Neural cell (in vitro differentiated cells): ENCODE results near the gene PRADC1. TPM values are rescaled to one million over a fixed set of nuclear protein-coding genes. Genes with fewer than 3 reads are reported as not detected.
A peak's percentile ranks its signal among the peaks of the same experiment; 100 is the strongest.

ENCODE experiments used
- H2AFZ ChIP-seq: fragments of 200-600, 300-800 bp; sonication (generic), shearing (Covaris generic); 2 replicates; pipeline ENCODE4 v1.6.0; 2014; ENCODE audit warnings: low read depth, mild to moderate bottlenecking, antibody characterized with exemption, low read length, moderate library complexity
- H3F3A ChIP-seq: fragments of 200-600 bp; shearing (Covaris generic); 2 replicates; pipeline ENCODE4 v1.6.1; 2016; ENCODE audit warnings: mild to moderate bottlenecking, moderate library complexity, mixed read lengths, antibody characterized with exemption, low read length; ENCODE audit not compliant: insufficient read depth, poor library complexity, severe bottlenecking
- H3K27ac ChIP-seq: fragments of 200-600, 300-800 bp; sonication (generic), shearing (Covaris generic); 2 replicates; pipeline ENCODE4 v1.5.1; 2014; ENCODE audit warnings: mild to moderate bottlenecking, low read length, moderate library complexity
- H3K27me3 ChIP-seq: fragments of 300-800, 200-600 bp; sonication (generic), shearing (Covaris generic); 2 replicates; pipeline ENCODE4 v1.6.0; 2014; ENCODE audit warnings: mild to moderate bottlenecking, low read depth, low read length, moderate library complexity; ENCODE audit not compliant: insufficient read depth
- H3K36me3 ChIP-seq: fragments of 300-800, 200-600 bp; sonication (generic), shearing (Covaris generic); 2 replicates; pipeline ENCODE4 v1.5.1; 2014; ENCODE audit warnings: mild to moderate bottlenecking, antibody characterized with exemption, low read length, moderate library complexity; ENCODE audit not compliant: insufficient read depth
- H3K4me2 ChIP-seq: fragments of 300-800, 200-600 bp; sonication (generic), shearing (Covaris generic); 2 replicates; pipeline ENCODE4 v1.6.0; 2014; ENCODE audit warnings: mild to moderate bottlenecking, low read length
- H3K4me3 ChIP-seq: fragments of 300-800, 200-600 bp; sonication (generic), shearing (Covaris generic); 2 replicates; pipeline ENCODE4 v1.5.1; 2014; ENCODE audit warnings: mild to moderate bottlenecking, low read length, moderate library complexity
- H3K79me2 ChIP-seq: fragments of 200-600 bp; shearing (Covaris generic); replicated peaks from 2 replicates; pipeline ENCODE4 v1.6.0; 2014; ENCODE audit warnings: mild to moderate bottlenecking, low read length, moderate library complexity; ENCODE audit not compliant: insufficient read depth
- H3K9ac ChIP-seq: fragments of 300-800, 200-600 bp; sonication (generic), shearing (Covaris generic); 2 replicates; pipeline ENCODE4 v1.6.1; 2016; ENCODE audit warnings: mild to moderate bottlenecking, low read length, mixed read lengths
- H3K9me2 ChIP-seq: fragments of 200-600 bp; shearing (Covaris generic); 2 replicates; pipeline ENCODE4 v1.6.1; 2016; ENCODE audit warnings: mild to moderate bottlenecking, low read length, mixed read lengths; ENCODE audit not compliant: insufficient read depth
- H3K9me3 ChIP-seq: fragments of 200-600, 300-800 bp; sonication (generic), shearing (Covaris generic); 2 replicates; pipeline ENCODE4 v1.6.1; 2016; ENCODE audit warnings: mild to moderate bottlenecking, mixed run types, low read length, moderate library complexity, mixed read lengths
- H4K20me1 ChIP-seq: fragments of 200-600 bp; shearing (Covaris generic); 2 replicates; pipeline ENCODE4 v1.6.1; 2016; ENCODE audit warnings: mild to moderate bottlenecking, mixed run types; ENCODE audit not compliant: insufficient read depth
- CTCF ChIP-seq: fragments of 450-650 bp; IDR thresholded peaks from 2 replicates; pipeline ENCODE4 v1.5.1; 2014; ENCODE audit warnings: antibody characterized with exemption, mild to moderate bottlenecking, moderate library complexity; ENCODE audit not compliant: poor library complexity, severe bottlenecking
- EP300 ChIP-seq: fragments of 450-650 bp; conservative IDR thresholded peaks from 2 replicates; pipeline ENCODE4 v1.6.1; 2014; ENCODE audit warnings: antibody characterized with exemption, mild to moderate bottlenecking, moderate library complexity; ENCODE audit not compliant: poor library complexity, severe bottlenecking
- EZH2 ChIP-seq: fragments of 200-600, 300-800 bp; shearing (Covaris generic), sonication (generic); IDR thresholded peaks from 2 replicates; pipeline ENCODE4 v1.6.1; 2014; ENCODE audit warnings: antibody characterized with exemption, low read length, borderline replicate concordance, mild to moderate bottlenecking; ENCODE audit not compliant: insufficient read depth, poor library complexity, severe bottlenecking
- MXI1 ChIP-seq: fragments of 450-650 bp; conservative IDR thresholded peaks from 2 replicates; pipeline ENCODE4 v1.6.1; 2014; ENCODE audit warnings: antibody characterized with exemption, mild to moderate bottlenecking; ENCODE audit not compliant: poor library complexity, severe bottlenecking
- POLR2AphosphoS5 ChIP-seq: IDR thresholded peaks from 2 replicates; pipeline ENCODE4 v1.6.1; 2012
- RAD21 ChIP-seq: fragments of 450-650 bp; conservative IDR thresholded peaks from 2 replicates; pipeline ENCODE4 v1.6.1; 2014; ENCODE audit warnings: antibody characterized with exemption, mild to moderate bottlenecking, moderate library complexity
- REST ChIP-seq: IDR thresholded peaks from 2 replicates; pipeline ENCODE4 v1.6.1; 2012; ENCODE audit warnings: borderline replicate concordance
- SMC3 ChIP-seq: fragments of 450-650 bp; conservative IDR thresholded peaks from 2 replicates; pipeline ENCODE4 v1.6.1; 2014; ENCODE audit warnings: antibody characterized with exemption, mild to moderate bottlenecking, moderate library complexity; ENCODE audit not compliant: poor library complexity
- TAF1 ChIP-seq: IDR thresholded peaks from 2 replicates; pipeline ENCODE4 v1.6.1; 2012; ENCODE audit warnings: low read depth
- polyA plus RNA-seq: library from polyadenylated mRNA; depleted of rRNA; stranded (reverse); fragments of >200 nt; gene quantifications from 2 replicates; pipeline ENCODE4 v1.2.3, GENCODE V29; 2014

Gene PRADC1
- polyA plus RNA-seq, 1 donor from 2014 or later, result 36.5 TPM

- no peak for TF ChIP-seq TAF1
- no peak for TF ChIP-seq POLR2AphosphoS5
- no peak for TF ChIP-seq REST
- no peak for TF ChIP-seq SMC3
- no peak for TF ChIP-seq EZH2
- no peak for TF ChIP-seq MXI1
- TF ChIP-seq EP300, result no peak
- no peak for TF ChIP-seq RAD21
- no peak for TF ChIP-seq CTCF
- H3K9ac ChIP-seq, result no peak overlapping the region
- no peak overlapping the region for H3K4me2 ChIP-seq
- no peaks in the 10 kb centered on the region for H3K27me3 ChIP-seq
- no peaks in the 10 kb centered on the region for H3K79me2 ChIP-seq
- no peaks in the 10 kb centered on the region for H3K9me3 ChIP-seq
- no peaks in the 10 kb centered on the region for H4K20me1 ChIP-seq
- H3K9me2 ChIP-seq, result no peaks in the 10 kb centered on the region
- H3K4me3 ChIP-seq, result no peak overlapping the region
- H3F3A ChIP-seq, result no peaks in the 10 kb centered on the region
- H3K36me3 ChIP-seq, result peaks cover 6% of the 10 kb centered on the region
- H2AFZ ChIP-seq, result no peak overlapping the region
- no peak overlapping the region for H3K27ac ChIP-seq
These were observed 15.9 kb downstream of the PRADC1 start for GRCh38 chr2:73217160-73217559.

GRCh38 chr2:73215254-73215653 lies 17.8 kb downstream of the PRADC1 start:
- H3K9ac ChIP-seq, result no peak overlapping the region
- H3K79me2 ChIP-seq, result no peaks in the 10 kb centered on the region
- H3F3A ChIP-seq, result no peaks in the 10 kb centered on the region
- H3K4me3 ChIP-seq, result peak overlapping the region; percentile 97
- no peaks in the 10 kb centered on the region for H4K20me1 ChIP-seq
- H3K4me2 ChIP-seq, result peak overlapping the region; percentile 98
- H3K27ac ChIP-seq, result no peak overlapping the region
- no peaks in the 10 kb centered on the region for H3K9me2 ChIP-seq
- no peaks in the 10 kb centered on the region for H3K9me3 ChIP-seq
- no peak for TF ChIP-seq TAF1
- no peak for TF ChIP-seq SMC3
- no peak for TF ChIP-seq EP300
- TF ChIP-seq CTCF, result no peak
- H2AFZ ChIP-seq, result no peak overlapping the region
- no peaks in the 10 kb centered on the region for H3K27me3 ChIP-seq
- peaks cover 6% of the 10 kb centered on the region for H3K36me3 ChIP-seq
